GM12865 (cell line): Measurements from ENCODE around the gene DHDDS.

Experiments used
- DNase-seq: peaks from one replicate; pipeline ENCODE4 v3.0.0; 2010; ENCODE audit warnings: low read depth
- H3K4me3 ChIP-seq: 2 replicates; pipeline ENCODE4 v1.5.1; 2011; ENCODE audit warnings: mild to moderate bottlenecking, low read depth, low read length, control low read depth
- CTCF ChIP-seq: IDR thresholded peaks from 2 replicates; pipeline ENCODE4 v1.5.1; 2011; ENCODE audit warnings: low read length, control low read depth, low read depth, inconsistent platforms; ENCODE audit not compliant: insufficient read depth; ENCODE audit errors: missing control alignments

DHDDS gene

DNA sequence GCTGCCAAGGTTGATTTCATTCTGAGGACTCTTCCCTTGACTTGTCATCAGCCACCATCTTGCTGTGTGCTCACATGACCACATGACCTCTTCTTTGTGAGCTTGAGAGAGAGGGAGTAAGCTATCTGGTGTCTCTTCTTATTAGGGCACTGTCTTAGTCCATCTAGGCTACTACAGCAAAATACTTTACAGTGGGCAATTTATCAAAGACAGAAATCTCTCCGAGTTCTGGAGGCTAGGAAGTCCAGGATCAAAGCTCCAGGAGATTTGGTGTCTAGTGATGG lies 85.6 kb downstream of the DHDDS start:
- no peak for DNase-seq
- no peak for TF ChIP-seq CTCF
- no peak overlapping the region for H3K4me3 ChIP-seq

DNA sequence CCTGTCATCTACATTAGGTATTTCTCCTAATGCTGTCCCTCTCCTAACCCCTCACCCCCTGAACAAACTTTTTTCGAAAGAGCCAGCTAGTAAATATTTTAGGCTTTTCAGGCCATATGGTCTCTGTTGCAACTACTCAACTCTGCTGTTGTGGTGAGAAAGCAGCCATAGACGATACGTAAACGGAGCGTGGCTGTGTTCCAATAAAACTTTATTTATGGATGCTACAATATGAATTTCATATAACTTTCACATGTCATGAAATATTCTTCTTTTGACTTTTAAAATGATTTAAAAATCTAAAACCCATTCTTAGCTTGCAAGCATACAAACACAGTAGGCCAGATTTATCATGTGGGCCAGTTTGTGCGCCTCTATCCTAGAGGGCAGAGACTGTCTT lies 86.2 kb downstream of the DHDDS start:
- H3K4me3 ChIP-seq: no peak overlapping the region
- DNase-seq: no peak
- TF ChIP-seq CTCF: no peak

DNA sequence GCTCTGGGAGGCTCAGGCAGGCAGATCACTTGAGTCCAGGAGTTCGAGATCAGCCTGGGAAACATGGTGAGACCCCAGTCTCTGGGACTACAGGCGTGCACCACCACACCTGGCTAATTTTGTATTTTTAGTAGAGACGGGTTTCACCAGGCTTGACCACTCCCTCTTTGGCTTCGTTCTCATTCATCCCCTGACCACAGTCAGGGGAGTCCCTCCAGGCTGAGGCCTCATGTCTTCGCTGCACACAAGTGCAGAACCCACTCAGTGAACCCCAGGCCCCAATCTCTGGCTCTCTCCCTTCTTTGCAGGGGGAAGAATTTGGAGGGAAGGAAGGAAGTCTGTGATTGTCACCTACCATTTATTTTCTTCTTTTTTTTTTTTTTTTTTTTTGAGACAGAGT lies 88.2 kb downstream of the DHDDS start:
- peak; percentile 45 for DNase-seq
- no peak for TF ChIP-seq CTCF
- H3K4me3 ChIP-seq: no peak overlapping the region
